PC-9 (cell line): ENCODE measurements around the gene ZNF462. TPM values are rescaled to one million over a fixed set of nuclear protein-coding genes. Genes with fewer than 3 reads are reported as not detected.

Experiments used
- BruUV-seq: library from RNA; stranded (reverse); fragments of 400-500 nt; replicated peaks from 2 replicates; lab custom pipeline; 2021; lab: Mats Ljungman, UMichigan
- CTCF ChIA-PET: fragments of 300-600 bp; sonication (Branson Sonifier 250); formaldehyde crosslinking; loops from one replicate; lab custom pipeline; 2022; ENCODE audit warnings: antibody characterized with exemption; lab: Charles Lee
- POLR2A ChIA-PET: fragments of 300-600 bp; sonication (Branson Sonifier 250); formaldehyde crosslinking; loops from one replicate; lab custom pipeline; 2022; ENCODE audit warnings: antibody characterized with exemption; ENCODE audit not compliant: unreplicated experiment; lab: Charles Lee
- DNase-seq, 2 experiments: peaks; one replicate each; pipeline versions ENCODE4 v3.0.0 to v3.0.0-alpha.2; 2015 to 2022; ENCODE audit warnings: mixed read lengths in 1 of 2
- H2AFZ ChIP-seq: fragments of 200-600 bp; sonication (generic); 2 replicates; pipeline ENCODE4 v1.8.1; 2017; ENCODE audit warnings: antibody characterized with exemption
- H3F3A ChIP-seq: fragments of 200-600 bp; sonication (generic); 2 replicates; pipeline ENCODE4 v1.8.1; 2017; ENCODE audit warnings: antibody characterized with exemption, mild to moderate bottlenecking, low read depth; ENCODE audit not compliant: insufficient read depth
- H3K27ac ChIP-seq: fragments of 200-600 bp; sonication (generic); 2 replicates; pipeline ENCODE4 v1.6.1; 2016; ENCODE audit warnings: mixed run types
- H3K27me3 ChIP-seq: fragments of 200-600 bp; sonication (generic); 2 replicates; pipeline ENCODE4 v1.6.1; 2016; ENCODE audit warnings: low read depth, mixed run types; ENCODE audit not compliant: insufficient read depth
- H3K36me3 ChIP-seq: fragments of 200-600 bp; sonication (generic); 2 replicates; pipeline ENCODE4 v1.6.1; 2016; ENCODE audit warnings: low read depth, mixed run types
- H3K4me1 ChIP-seq: fragments of 200-600 bp; sonication (generic); replicated peaks from 2 replicates; pipeline ENCODE4 v1.6.1; 2016; ENCODE audit warnings: mixed run types; ENCODE audit not compliant: insufficient read depth
- H3K4me2 ChIP-seq: fragments of 200-600 bp; sonication (generic); 2 replicates; pipeline ENCODE4 v1.6.1; 2017; ENCODE audit warnings: mixed run types
- H3K4me3 ChIP-seq: fragments of 200-600 bp; sonication (generic); 2 replicates; pipeline ENCODE4 v1.6.1; 2016; ENCODE audit warnings: mixed run types
- H3K79me2 ChIP-seq: fragments of 200-600 bp; sonication (generic); 2 replicates; pipeline ENCODE4 v1.6.1; 2017; ENCODE audit warnings: low read depth, mixed run types
- H3K9me2 ChIP-seq: fragments of 200-600 bp; sonication (generic); 2 replicates; pipeline ENCODE4 v1.8.1; 2017; ENCODE audit warnings: mild to moderate bottlenecking; ENCODE audit not compliant: insufficient read depth
- H3K9me3 ChIP-seq: fragments of 200-600 bp; sonication (generic); 2 replicates; pipeline ENCODE4 v1.8.1; 2016; ENCODE audit warnings: low read depth; ENCODE audit not compliant: insufficient read depth
- H4K20me1 ChIP-seq: fragments of 200-600 bp; sonication (generic); 2 replicates; pipeline ENCODE4 v1.8.1; 2017; ENCODE audit not compliant: insufficient read depth
- CTCF ChIP-seq: fragments of 200-600 bp; sonication (generic); conservative IDR thresholded peaks from 2 replicates; pipeline ENCODE4 v1.6.1; 2017; ENCODE audit warnings: mixed run types, antibody characterized with exemption, mild to moderate bottlenecking, moderate library complexity
- EZH2 ChIP-seq: fragments of 200-600 bp; sonication (generic); IDR thresholded peaks from 2 replicates; pipeline ENCODE4 v1.8.0; 2017; ENCODE audit warnings: antibody characterized with exemption, low read depth
- intact Hi-C: fragments of 100-400 bp; cut with micrococcal nuclease; formaldehyde crosslinking; loops from one replicate; pipeline ENCODE4 v1.10.0; 2022; ENCODE audit not compliant: unreplicated experiment
- total RNA-seq: library from RNA; stranded (reverse); gene quantifications from 2 replicates; pipeline ENCODE4 v1.2.3, GENCODE V29; 2021

The ZNF462 gene
- total RNA-seq, 1 experiment from 2014 or later: 4.8 TPM

GRCh38 chr9:106954558-106954957 is 91.6 kb downstream of the ZNF462 start:
- no peaks in the 10 kb centered on the region for H3K27me3 ChIP-seq
- ChIA-PET CTCF (no interaction called here), POLR2A (no interaction called here)
- no peaks in the 10 kb centered on the region; the same call in 1 of the 2 replicates for H3K9me2 ChIP-seq
- H4K20me1 ChIP-seq: no peaks in the 10 kb centered on the region
- DNase-seq: no peak
- H3F3A ChIP-seq: peaks cover 9% of the 10 kb centered on the region; the same call in 1 of the 2 replicates
- no peak overlapping the region for H2AFZ ChIP-seq
- H3K9me3 ChIP-seq: no peaks in the 10 kb centered on the region
- no peak overlapping the region for H3K4me3 ChIP-seq
- no peak overlapping the region for H3K27ac ChIP-seq
- H3K4me1 ChIP-seq: peaks cover 25% of the 10 kb centered on the region
- intact Hi-C loops: no loop called here
- no TSS peak for BruUV-seq
- 0 out of 2 replicates have a peak overlapping the region, but pooled peaks have one; percentile 20 for H3K4me2 ChIP-seq
- TF ChIP-seq CTCF: no peak
- no peak for TF ChIP-seq EZH2
- H3K79me2 ChIP-seq: no peaks in the 10 kb centered on the region
- H3K36me3 ChIP-seq: no peaks in the 10 kb centered on the region

- POLR2A ChIA-PET: no interaction called here
- no peaks in the 10 kb centered on the region for H3K9me3 ChIP-seq
Observed at GRCh38 chr9:106954974-106955850, 92.2 kb downstream of the ZNF462 start.

GRCh38 chr9:106956971-106957370 is 94.0 kb downstream of the ZNF462 start:
- Histone ChIP-seq H3K36me3 (no peaks in the 10 kb centered on the region), H4K20me1 (no peaks in the 10 kb centered on the region), H3K4me2 (no peak overlapping the region), H3K9me3 (no peaks in the 10 kb centered on the region), H3K9me2 (no peaks in the 10 kb centered on the region; the same call in 1 of the 2 replicates), H3K27me3 (no peaks in the 10 kb centered on the region), H3K27ac (no peak overlapping the region), H3K4me1 (peaks cover 25% of the 10 kb centered on the region), H3K79me2 (no peaks in the 10 kb centered on the region), H2AFZ (no peak overlapping the region), H3F3A (peaks cover 9% of the 10 kb centered on the region; the same call in 1 of the 2 replicates), H3K4me3 (no peak overlapping the region)
- BruUV-seq: no TSS peak
- intact Hi-C loops: no loop called here
- CTCF ChIA-PET: no interaction called here
- POLR2A ChIA-PET: interaction anchor here (0.6 kb wide), 1 partner anchor 40 kb away, joined by 3 read pairs; no protein-coding TSS in a partner anchor
- no peak for TF ChIP-seq CTCF
- no peak for TF ChIP-seq EZH2
- no peak for DNase-seq

More at GRCh38 chr9:106954974-106955850, 92.2 kb downstream of the ZNF462 start:
- Histone ChIP-seq H3K9me2 (no peaks in the 10 kb centered on the region; the same call in 1 of the 2 replicates), H4K20me1 (no peaks in the 10 kb centered on the region), H3K27me3 (no peaks in the 10 kb centered on the region), H2AFZ (no peak overlapping the region), H3K36me3 (no peaks in the 10 kb centered on the region), H3K4me1 (peaks cover 25% of the 10 kb centered on the region), H3K4me3 (no peak overlapping the region), H3K4me2 (0 out of 2 replicates have a peak overlapping the region, but pooled peaks have one; percentile 20), H3K27ac (no peak overlapping the region), H3K79me2 (no peaks in the 10 kb centered on the region), H3F3A (peaks cover 9% of the 10 kb centered on the region; the same call in 1 of the 2 replicates)
- CTCF ChIA-PET: no interaction called here
- BruUV-seq: no TSS peak
- peak in 1 of 2 experiments; percentile 73 for DNase-seq
- no peak for TF ChIP-seq EZH2
- TF ChIP-seq CTCF: no peak
- intact Hi-C loops: no loop called here
